Measurements from ENCODE around the gene NR1D1. TPM values are rescaled to one million over a fixed set of nuclear protein-coding genes. Genes with fewer than 3 reads are reported as not detected.

NR1D1 gene
- total RNA-seq, 4 donors from 2014 or later, result 6.1 to 24.2 (median 14.5) TPM

- TF ChIP-seq CTCF (IDR thresholded peaks at IDR 0.05) (peak; percentile 93 to 94 (median 93)), POLR2A (IDR thresholded peaks at IDR 0.05; ENCODE audit: low read depth) (peak; percentile 0), POLR2AphosphoS5 (IDR thresholded peaks at IDR 0.05) (peak; percentile 87 to 89), EP300 (IDR thresholded peaks at IDR 0.05) (no peak)
- Histone ChIP-seq H3K27ac (replicated peaks in 1 of 4) (peak overlapping the region; percentile 88 to 99 (median 94)), H3K4me1 (peaks cover 73 to 85% (median 83%) of the 10 kb centered on the region in 4 donors), H3K36me3 (no peaks in the 10 kb centered on the region), H3K4me3 (peak overlapping the region; percentile 6 to 51 (median 32)), H3K9me3 (no peaks in the 10 kb centered on the region), H3K27me3 (no peaks in the 10 kb centered on the region)
- under 1% methylated on average over 11 of the region's 12 CpGs for WGBS
- DNase-seq (ENCODE audit: extremely low spot score), result peak; percentile 98
- intact Hi-C loops (cut with DNase I), result loop anchor here (2.0 kb wide), 2 partner anchors 29 to 57 kb away; partner anchors contain the start of gene CASC3
Measured at GRCh38 chr17:40111221-40112128, 11.1 kb upstream of the NR1D1 start.

GRCh38 chr17:40110026-40110845 is 9.8 kb upstream of the NR1D1 start:
- Histone ChIP-seq H3K4me3 (peak overlapping the region in 3 of 4 donors; percentile 8 to 36 (median 29)), H3K27me3 (no peaks in the 10 kb centered on the region), H3K9me3 (no peaks in the 10 kb centered on the region), H3K36me3 (no peaks in the 10 kb centered on the region), H3K27ac (replicated peaks in 1 of 4) (peak overlapping the region; percentile 88 to 99 (median 94)), H3K4me1 (peaks cover 86 to 98% (median 96%) of the 10 kb centered on the region in 4 donors)
- DNase-seq (ENCODE audit: extremely low spot score), result no peak
- WGBS, result 72% methylated on average over 3 of the region's 3 CpGs
- TF ChIP-seq POLR2A (IDR thresholded peaks at IDR 0.05; ENCODE audit: low read depth) (no peak), POLR2AphosphoS5 (IDR thresholded peaks at IDR 0.05) (peak in 1 of 2 donors; percentile 5), EP300 (IDR thresholded peaks at IDR 0.05) (no peak)
- intact Hi-C loops (cut with DNase I), result no loop called here

GRCh38 chr17:40108970-40109824 is 8.8 kb upstream of the NR1D1 start:
- intact Hi-C loops (cut with DNase I), result loop anchor here (5.0 kb wide), 1 partner anchor 42 kb away; no protein-coding TSS in a partner anchor
- Histone ChIP-seq H3K36me3 (no peaks in the 10 kb centered on the region), H3K27ac (replicated peaks in 1 of 4) (peak overlapping the region; percentile 88 to 99 (median 94)), H3K4me1 (peaks cover 94 to 100% (median 99%) of the 10 kb centered on the region in 4 donors), H3K27me3 (no peaks in the 10 kb centered on the region), H3K9me3 (no peaks in the 10 kb centered on the region), H3K4me3 (no peak overlapping the region)
- TF ChIP-seq POLR2AphosphoS5 (IDR thresholded peaks at IDR 0.05) (no peak), POLR2A (IDR thresholded peaks at IDR 0.05; ENCODE audit: low read depth) (no peak), EP300 (IDR thresholded peaks at IDR 0.05) (no peak), CTCF (IDR thresholded peaks at IDR 0.05) (peak in 1 of 3 experiments; percentile 7)
- 87% methylated on average over 9 of the region's 9 CpGs for WGBS
- DNase-seq (ENCODE audit: extremely low spot score), result no peak

- Histone ChIP-seq H3K4me1 (peaks cover 98 to 100% (median 100%) of the 10 kb centered on the region in 4 donors), H3K36me3 (no peaks in the 10 kb centered on the region), H3K9me3 (no peaks in the 10 kb centered on the region), H3K27ac (replicated peaks in 1 of 4) (peak overlapping the region; percentile 88 to 99 (median 94)), H3K27me3 (no peaks in the 10 kb centered on the region), H3K4me3 (peak overlapping the region; percentile 7 to 37 (median 16))
- intact Hi-C loops (cut with DNase I), result loop anchor here (5.0 kb wide), 1 partner anchor 40 kb away; no protein-coding TSS in a partner anchor
- 26% methylated on average over 5 of the region's 5 CpGs for WGBS
- no peak for DNase-seq (ENCODE audit: extremely low spot score)
- TF ChIP-seq POLR2A (IDR thresholded peaks at IDR 0.05; ENCODE audit: low read depth) (no peak), EP300 (IDR thresholded peaks at IDR 0.05) (no peak), CTCF (IDR thresholded peaks at IDR 0.05) (no peak), POLR2AphosphoS5 (IDR thresholded peaks at IDR 0.05) (no peak)
Measured at GRCh38 chr17:40107522-40108174, 7.3 kb upstream of the NR1D1 start.

All from esophagus muscularis mucosa (tissue), 4 donors.